BJ (cell line): Measurements from ENCODE around the gene APMAP. TPM values are rescaled to one million over a fixed set of nuclear protein-coding genes. Genes with fewer than 3 reads are reported as not detected.

Source experiments
- CTCF ChIA-PET: fragments of 350-600 bp; formaldehyde crosslinking; extraction: SDS; loops from one replicate; lab custom pipeline; 2021; ENCODE audit warnings: antibody characterized with exemption, inconsistent platforms; lab: Yijun Ruan, JAX
- POLR2A ChIA-PET: fragments of 300-600 bp; sonication (Branson Sonifier 250); formaldehyde crosslinking; extraction: SDS; loops from one replicate; lab custom pipeline; 2021; ENCODE audit warnings: antibody characterized with exemption; lab: Charles Lee
- DNase-seq: peaks from one replicate; pipeline ENCODE4 v3.0.0-alpha.2; 2011; ENCODE audit warnings: low read depth
- H3K27me3 ChIP-seq: 2 replicates; pipeline ENCODE4 v1.6.0; 2011; ENCODE audit warnings: low read length; ENCODE audit not compliant: control insufficient read depth, insufficient read depth
- H3K36me3 ChIP-seq: 2 replicates; pipeline ENCODE4 v1.5.1; 2011; ENCODE audit warnings: low read length; ENCODE audit not compliant: control insufficient read depth, insufficient read depth
- H3K4me3 ChIP-seq: 2 replicates; pipeline ENCODE4 v1.5.1; 2011; ENCODE audit warnings: low read depth, mild to moderate bottlenecking, control low read depth, low read length
- CTCF ChIP-seq: IDR thresholded peaks from 2 replicates; pipeline ENCODE4 v1.5.1; 2011; ENCODE audit warnings: low read depth, mild to moderate bottlenecking, control low read depth, inconsistent platforms, low read length, moderate library complexity; ENCODE audit not compliant: insufficient read depth
- polyA plus RNA-seq: library from polyadenylated mRNA; depleted of rRNA; stranded (reverse); fragments of >200 nt; gene quantifications from 2 replicates; pipeline ENCODE4 v1.2.3, GENCODE V29; 2011

APMAP gene
- polyA plus RNA-seq, 1 experiment = 75.8 TPM

- ChIA-PET POLR2A (no interaction called here), CTCF (no interaction called here)
- no peak overlapping the region for H3K4me3 ChIP-seq
- peaks cover 9% of the 10 kb centered on the region for H3K36me3 ChIP-seq
- TF ChIP-seq CTCF = no peak
- no peak for DNase-seq
- H3K27me3 ChIP-seq = no peaks in the 10 kb centered on the region
Observed at GRCh38 chr20:24971376-24972101, 21.0 kb downstream of the APMAP start.

- no peak for TF ChIP-seq CTCF
- no peak for DNase-seq
- H3K36me3 ChIP-seq = peaks cover 9% of the 10 kb centered on the region
- H3K27me3 ChIP-seq = no peaks in the 10 kb centered on the region
- H3K4me3 ChIP-seq = no peak overlapping the region
- ChIA-PET POLR2A (no interaction called here), CTCF (no interaction called here)
Observed at GRCh38 chr20:24970754-24971153, 21.8 kb downstream of the APMAP start.

- no peak overlapping the region for H3K4me3 ChIP-seq
- H3K27me3 ChIP-seq = no peaks in the 10 kb centered on the region
- H3K36me3 ChIP-seq = peaks cover 13% of the 10 kb centered on the region
- POLR2A ChIA-PET = no interaction called here
- no peak for TF ChIP-seq CTCF
- CTCF ChIA-PET = no interaction called here
- no peak for DNase-seq
Observed at GRCh38 chr20:24970030-24970553, 22.5 kb downstream of the APMAP start.

- Histone ChIP-seq H3K27me3 (no peaks in the 10 kb centered on the region), H3K36me3 (peaks cover 14% of the 10 kb centered on the region), H3K4me3 (no peak overlapping the region)
- no peak for TF ChIP-seq CTCF
- DNase-seq = no peak
- ChIA-PET CTCF (interaction anchor here (0.7 kb wide), 1 partner anchor 10 kb away, joined by 3 read pairs; no protein-coding TSS in a partner anchor), POLR2A (no interaction called here)
Observed at GRCh38 chr20:24969186-24970029, 23.1 kb downstream of the APMAP start.

GRCh38 chr20:24968278-24968800 is 24.2 kb downstream of the APMAP start:
- no peak for DNase-seq
- POLR2A ChIA-PET = interaction anchor here (0.6 kb wide), 1 partner anchor 1062 kb away, joined by 4 read pairs; no protein-coding TSS in a partner anchor
- TF ChIP-seq CTCF = no peak
- no peaks in the 10 kb centered on the region for H3K27me3 ChIP-seq
- no peak overlapping the region for H3K4me3 ChIP-seq
- CTCF ChIA-PET = no interaction called here
- H3K36me3 ChIP-seq = peaks cover 20% of the 10 kb centered on the region
